IPS-20b (cell line): ENCODE results near the gene WWTR1.

Experiments
- H3K27ac ChIP-seq: one replicate; pipeline ENCODE4 v1.5.1; 2013; ENCODE audit warnings: low read length
- H3K27me3 ChIP-seq: 2 replicates; pipeline ENCODE4 v1.6.1; 2013; ENCODE audit warnings: mild to moderate bottlenecking, low read length, inconsistent platforms; ENCODE audit not compliant: insufficient read depth
- H3K36me3 ChIP-seq: 2 replicates; pipeline ENCODE4 v1.6.1; 2013; ENCODE audit warnings: low read depth, mild to moderate bottlenecking, inconsistent platforms, low read length, moderate library complexity; ENCODE audit not compliant: insufficient read depth
- H3K4me1 ChIP-seq: 2 replicates; pipeline ENCODE4 v1.6.1; 2013; ENCODE audit warnings: mild to moderate bottlenecking, control low read depth, inconsistent platforms, low read length, moderate library complexity; ENCODE audit not compliant: insufficient read depth
- H3K4me3 ChIP-seq: 2 replicates; pipeline ENCODE4 v1.5.1; 2013; ENCODE audit warnings: mild to moderate bottlenecking, low read length, inconsistent platforms
- H3K9ac ChIP-seq: 2 replicates; pipeline ENCODE4 v1.6.1; 2013; ENCODE audit warnings: low read depth, mild to moderate bottlenecking, inconsistent platforms, low read length, moderate library complexity
- H3K9me3 ChIP-seq: 2 replicates; pipeline ENCODE4 v1.6.1; 2013; ENCODE audit warnings: mild to moderate bottlenecking, low read depth, low read length, inconsistent platforms; ENCODE audit not compliant: insufficient read depth

Gene WWTR1

DNA sequence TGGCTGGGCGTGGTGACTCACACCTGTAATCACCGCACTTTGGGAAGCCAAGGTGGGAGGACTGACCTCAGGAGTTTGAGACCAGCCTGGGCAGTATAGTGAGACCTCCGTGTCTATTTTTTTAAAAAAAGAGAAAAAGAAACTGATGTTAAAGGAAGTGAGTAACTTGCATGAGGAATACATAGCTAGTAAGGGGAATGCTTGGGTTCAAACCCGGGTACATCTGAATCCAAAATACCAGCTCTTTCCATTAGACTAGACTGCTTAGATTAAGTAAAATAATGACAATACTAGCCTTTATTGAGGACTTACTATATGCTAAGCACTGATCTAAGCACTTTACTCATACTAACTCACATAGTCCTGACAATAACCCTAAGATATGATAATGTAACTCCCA lies 160.9 kb downstream of the WWTR1 start:
- Histone ChIP-seq H3K27me3 (no peaks in the 10 kb centered on the region), H3K27ac (no peak overlapping the region), H3K9ac (no peak overlapping the region), H3K36me3 (no peaks in the 10 kb centered on the region), H3K9me3 (no peaks in the 10 kb centered on the region), H3K4me1 (peaks cover 3% of the 10 kb centered on the region; the same call in 1 of the 2 replicates), H3K4me3 (no peak overlapping the region)

DNA sequence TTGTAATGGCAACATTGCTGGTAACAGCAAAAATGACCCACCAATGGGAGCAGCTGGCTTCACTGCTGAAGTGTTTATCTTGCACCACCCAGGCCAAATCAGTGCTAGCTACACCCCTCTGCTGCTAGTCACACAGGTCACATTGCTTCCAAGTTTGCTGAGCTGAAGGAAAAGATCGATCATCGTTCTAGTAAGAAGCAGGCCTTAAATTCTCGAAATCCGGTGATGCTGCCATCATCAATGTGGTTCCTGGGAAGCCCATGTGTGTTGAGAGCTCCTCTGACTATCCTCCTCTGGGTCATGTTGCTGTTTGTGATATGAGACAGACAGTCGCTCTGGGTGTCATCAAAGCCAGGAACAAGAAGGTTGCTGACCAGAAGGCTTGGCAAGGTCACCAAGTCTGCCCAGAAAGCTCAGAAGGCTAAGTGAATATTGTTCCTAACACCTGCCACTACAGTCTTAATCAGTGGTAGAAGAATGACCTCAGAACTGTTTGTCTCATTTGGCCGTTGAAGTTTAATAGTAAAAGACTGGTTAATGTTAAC lies 162.2 kb downstream of the WWTR1 start:
- Histone ChIP-seq H3K9me3 (no peaks in the 10 kb centered on the region), H3K9ac (no peak overlapping the region), H3K4me1 (no peaks in the 10 kb centered on the region), H3K27ac (no peak overlapping the region), H3K4me3 (no peak overlapping the region), H3K27me3 (no peaks in the 10 kb centered on the region), H3K36me3 (no peaks in the 10 kb centered on the region)

DNA sequence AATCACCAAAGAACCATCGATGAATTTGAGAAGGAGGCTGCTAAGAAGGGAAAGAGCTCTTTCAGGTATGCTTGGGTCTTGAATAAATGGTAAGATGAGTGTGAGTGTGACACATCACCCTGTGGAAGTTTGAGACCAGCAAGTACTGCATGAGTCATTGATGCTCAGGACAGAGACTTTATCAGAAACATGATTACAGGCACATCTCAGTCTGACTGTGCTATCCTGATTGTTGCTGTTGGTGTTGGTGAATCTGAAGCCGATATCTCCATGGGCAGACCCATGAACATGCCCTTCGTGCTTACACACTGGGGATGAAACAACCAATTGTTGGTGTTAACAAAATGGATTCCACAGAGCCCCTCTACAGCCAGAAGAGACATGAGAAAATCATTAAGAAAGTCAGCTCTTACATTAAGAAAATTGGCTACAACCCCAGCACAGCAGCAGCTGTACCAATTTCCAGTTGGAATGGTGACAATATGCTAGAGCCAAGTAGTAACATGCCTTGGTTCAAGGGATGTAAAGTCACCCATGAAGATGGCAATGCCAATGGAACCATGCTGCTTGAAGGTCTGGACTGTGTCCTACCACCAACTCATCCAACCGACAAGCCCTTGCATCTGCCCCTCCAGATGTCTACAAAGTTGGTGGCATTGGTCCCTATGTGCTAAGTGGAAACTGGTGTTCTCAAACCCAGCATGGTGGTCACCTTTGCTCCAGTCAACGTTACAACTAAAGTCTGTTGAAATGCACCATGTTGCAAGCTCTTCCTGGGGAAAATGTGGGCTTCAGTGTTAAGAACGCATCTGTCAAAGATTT lies 162.9 kb downstream of the WWTR1 start:
- Histone ChIP-seq H3K27ac (no peak overlapping the region), H3K36me3 (no peaks in the 10 kb centered on the region), H3K9me3 (no peaks in the 10 kb centered on the region), H3K9ac (no peak overlapping the region), H3K27me3 (no peaks in the 10 kb centered on the region), H3K4me1 (no peaks in the 10 kb centered on the region), H3K4me3 (no peak overlapping the region)

DNA sequence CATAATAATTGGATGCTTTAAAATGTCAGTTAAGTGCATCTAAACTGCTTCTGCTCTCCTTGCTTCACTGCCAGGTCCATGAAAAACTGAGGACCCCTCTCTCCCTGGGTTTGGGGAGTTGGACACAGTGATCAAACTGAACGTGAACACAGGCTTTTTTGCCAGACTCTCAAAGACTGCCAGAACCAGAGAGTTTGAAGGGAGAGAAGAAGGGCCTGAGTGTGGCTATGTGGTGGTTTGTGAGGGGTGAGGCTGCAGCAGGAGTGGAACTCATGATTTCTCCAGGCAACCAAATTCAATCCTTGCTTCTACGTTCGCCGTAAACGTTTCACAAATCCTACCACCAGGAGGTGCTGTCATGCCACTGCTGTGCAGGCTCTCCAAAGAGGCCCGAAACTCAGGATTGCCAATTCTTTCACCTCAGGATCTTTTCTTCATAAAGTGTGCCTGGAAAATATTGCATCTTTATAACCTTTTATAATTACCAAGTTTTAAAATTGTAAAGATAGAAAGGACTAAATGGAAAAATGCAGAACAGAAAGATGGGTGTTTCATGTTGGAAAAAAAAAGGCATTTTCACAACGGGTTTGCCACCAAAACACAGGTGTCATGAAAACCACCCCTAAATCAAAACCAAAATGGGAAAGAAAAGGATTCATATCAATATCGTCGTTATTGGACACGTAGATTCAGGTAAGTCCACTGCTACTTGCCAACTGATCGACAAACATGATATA lies 163.6 kb downstream of the WWTR1 start:
- Histone ChIP-seq H3K4me1 (no peaks in the 10 kb centered on the region), H3K9ac (no peak overlapping the region), H3K9me3 (no peaks in the 10 kb centered on the region), H3K27ac (no peak overlapping the region), H3K4me3 (no peak overlapping the region), H3K36me3 (no peaks in the 10 kb centered on the region), H3K27me3 (no peaks in the 10 kb centered on the region)

DNA sequence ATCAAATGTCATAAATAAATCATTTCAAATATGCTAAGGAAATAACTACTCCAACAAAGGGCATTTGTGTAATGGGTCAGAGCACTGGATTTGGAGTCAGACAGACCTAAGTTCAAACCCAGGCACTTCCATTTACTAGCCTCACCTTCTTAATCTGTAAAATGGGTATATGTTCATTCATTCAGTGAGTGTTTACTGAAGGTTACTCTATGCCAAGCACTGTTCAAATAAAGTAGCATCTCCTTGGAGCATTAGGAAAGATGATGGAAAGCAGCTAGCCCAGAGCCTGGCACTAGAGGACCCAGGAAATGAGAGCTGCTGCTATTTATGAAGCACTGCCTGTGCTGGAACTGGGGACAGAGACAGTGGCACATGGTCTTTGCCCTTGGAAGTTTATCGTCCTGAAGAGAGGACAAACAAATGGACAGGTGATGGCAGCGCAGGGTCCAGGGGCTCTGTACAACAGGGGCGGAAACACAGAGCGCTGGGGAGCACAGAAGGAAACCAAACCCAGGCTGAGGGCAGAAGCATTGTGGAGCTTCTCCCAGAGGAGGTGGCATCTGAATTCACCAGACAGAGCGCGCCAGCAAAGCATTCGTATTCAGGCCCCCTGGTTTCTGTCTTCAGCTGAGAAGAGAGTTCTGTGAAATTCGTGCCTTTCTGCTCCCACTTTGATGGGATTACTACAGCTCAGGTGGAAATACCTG lies 164.4 kb downstream of the WWTR1 start:
- H3K9ac ChIP-seq: no peak overlapping the region
- no peaks in the 10 kb centered on the region for H3K27me3 ChIP-seq
- H3K4me3 ChIP-seq: no peak overlapping the region
- no peak overlapping the region for H3K27ac ChIP-seq
- no peaks in the 10 kb centered on the region for H3K9me3 ChIP-seq
- H3K36me3 ChIP-seq: no peaks in the 10 kb centered on the region
- no peaks in the 10 kb centered on the region for H3K4me1 ChIP-seq

DNA sequence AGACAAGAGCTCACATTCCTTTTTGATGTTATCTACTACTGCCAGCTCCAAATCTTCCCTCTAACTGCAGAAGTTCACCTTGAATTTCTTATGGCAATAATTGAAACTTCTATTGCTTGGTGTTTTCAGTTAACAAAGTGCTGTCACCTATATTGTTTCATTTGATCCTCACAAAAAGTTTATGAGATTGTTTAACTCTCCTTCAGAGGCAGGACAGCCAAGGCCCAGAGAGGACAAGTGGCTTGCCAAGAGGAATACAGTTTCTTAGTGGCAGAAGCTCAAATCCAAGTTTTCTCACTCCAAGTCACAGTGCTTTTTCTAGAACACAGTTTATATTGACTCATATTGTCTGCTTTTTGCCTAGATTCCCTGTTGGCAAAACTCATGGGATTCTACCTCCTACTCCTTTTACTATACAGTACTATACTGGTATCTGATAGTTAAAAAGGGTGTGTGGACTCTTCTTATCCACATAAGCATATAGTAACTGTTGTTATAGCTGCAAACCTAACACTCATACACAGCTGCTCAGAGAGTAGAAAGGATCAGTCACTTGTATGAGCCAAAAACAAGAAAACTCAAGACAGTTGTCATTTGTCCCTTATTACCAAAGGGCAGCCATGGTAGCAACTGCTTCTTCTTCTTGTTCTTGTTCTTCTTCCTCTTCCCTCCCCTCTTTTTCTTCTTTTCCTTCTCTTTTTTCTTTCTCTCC lies 167.4 kb downstream of the WWTR1 start:
- no peaks in the 10 kb centered on the region for H3K9me3 ChIP-seq
- no peaks in the 10 kb centered on the region for H3K4me1 ChIP-seq
- H3K4me3 ChIP-seq: no peak overlapping the region
- H3K36me3 ChIP-seq: no peaks in the 10 kb centered on the region
- no peak overlapping the region for H3K9ac ChIP-seq
- no peak overlapping the region for H3K27ac ChIP-seq
- H3K27me3 ChIP-seq: no peaks in the 10 kb centered on the region

DNA sequence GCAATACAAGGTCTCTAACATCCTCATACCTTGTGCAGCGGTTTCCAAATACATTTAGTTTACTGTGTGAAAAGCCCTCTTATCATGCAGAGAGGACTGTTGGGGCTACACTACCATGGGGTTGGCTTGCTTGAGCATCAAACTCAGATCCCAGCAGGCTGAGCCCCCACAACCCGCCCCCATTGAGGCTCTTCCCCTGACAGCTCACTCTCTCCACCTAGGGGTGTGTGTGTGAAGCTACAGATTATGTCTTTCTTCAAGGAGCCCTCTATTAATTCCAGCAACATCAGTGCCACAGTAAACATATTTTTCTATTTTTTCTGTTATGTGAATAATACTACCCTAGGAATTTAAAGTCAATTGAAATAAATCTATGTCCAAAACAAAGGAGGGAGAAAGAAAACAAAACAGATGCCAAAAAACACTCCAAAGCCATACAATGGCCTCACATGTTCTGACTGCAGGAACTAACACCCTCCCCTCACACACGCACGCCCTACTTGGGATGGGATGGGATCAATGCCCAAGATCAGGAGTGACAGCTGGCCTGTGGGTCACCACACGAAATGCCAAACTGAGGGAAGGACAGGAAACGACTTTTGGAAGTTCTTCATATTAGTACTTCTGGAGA lies 168.7 kb downstream of the WWTR1 start:
- H3K9me3 ChIP-seq: no peaks in the 10 kb centered on the region
- H3K4me1 ChIP-seq: no peaks in the 10 kb centered on the region
- no peaks in the 10 kb centered on the region for H3K27me3 ChIP-seq
- H3K27ac ChIP-seq: no peak overlapping the region
- no peak overlapping the region for H3K9ac ChIP-seq
- H3K36me3 ChIP-seq: no peaks in the 10 kb centered on the region
- H3K4me3 ChIP-seq: no peak overlapping the region

DNA sequence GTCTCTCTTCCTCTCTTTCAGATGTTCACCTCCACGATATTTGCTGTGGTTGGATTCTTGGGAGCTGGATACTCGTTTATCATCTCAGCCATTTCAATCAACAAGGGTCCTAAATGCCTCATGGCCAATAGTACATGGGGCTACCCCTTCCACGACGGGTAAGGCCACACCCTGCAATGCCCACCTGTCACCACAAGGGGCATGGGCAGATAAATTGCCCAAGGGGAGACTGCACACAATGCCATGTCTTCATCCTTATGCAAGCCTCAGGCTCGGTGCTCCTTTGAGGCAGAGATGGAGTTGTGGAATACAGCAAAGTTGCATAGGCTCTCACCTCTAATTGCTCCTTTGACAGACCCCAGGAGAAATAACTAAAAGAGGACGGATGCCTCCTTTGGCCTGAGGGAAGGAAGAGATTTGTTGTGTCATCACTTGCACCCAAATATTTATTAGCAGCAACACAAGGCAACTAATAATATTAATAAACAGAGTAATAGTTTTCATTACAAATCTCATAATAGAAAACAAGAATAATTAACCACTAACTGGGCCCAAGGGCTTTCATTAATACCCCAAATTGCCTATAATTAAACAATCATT lies 170.1 kb downstream of the WWTR1 start:
- H3K9me3 ChIP-seq: no peaks in the 10 kb centered on the region
- no peak overlapping the region for H3K27ac ChIP-seq
- H3K36me3 ChIP-seq: no peaks in the 10 kb centered on the region
- no peak overlapping the region for H3K4me3 ChIP-seq
- H3K27me3 ChIP-seq: no peaks in the 10 kb centered on the region
- no peaks in the 10 kb centered on the region for H3K4me1 ChIP-seq
- no peak overlapping the region for H3K9ac ChIP-seq

DNA sequence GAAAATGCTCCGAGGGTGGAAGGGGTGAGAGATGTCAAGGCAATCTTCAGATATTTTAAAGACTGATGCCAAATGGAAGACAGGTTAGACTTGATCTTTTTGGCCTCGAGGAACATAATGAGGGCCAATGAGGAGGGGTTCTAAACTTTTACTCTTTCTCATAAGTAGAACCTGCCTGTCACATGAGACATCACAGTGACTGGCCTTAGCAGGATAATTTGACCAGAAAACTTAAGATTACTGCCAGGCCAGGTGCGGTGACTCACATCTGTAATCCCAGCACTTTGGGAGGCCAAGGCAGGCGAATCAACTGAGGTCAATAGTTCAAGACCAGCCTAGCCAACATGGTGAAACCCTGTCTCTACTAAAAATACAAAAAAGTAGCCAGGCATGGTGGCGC lies 171.1 kb downstream of the WWTR1 start:
- no peaks in the 10 kb centered on the region for H3K27me3 ChIP-seq
- H3K9me3 ChIP-seq: no peaks in the 10 kb centered on the region
- no peak overlapping the region for H3K27ac ChIP-seq
- no peak overlapping the region for H3K4me3 ChIP-seq
- H3K36me3 ChIP-seq: no peaks in the 10 kb centered on the region
- H3K4me1 ChIP-seq: no peaks in the 10 kb centered on the region
- H3K9ac ChIP-seq: no peak overlapping the region

DNA sequence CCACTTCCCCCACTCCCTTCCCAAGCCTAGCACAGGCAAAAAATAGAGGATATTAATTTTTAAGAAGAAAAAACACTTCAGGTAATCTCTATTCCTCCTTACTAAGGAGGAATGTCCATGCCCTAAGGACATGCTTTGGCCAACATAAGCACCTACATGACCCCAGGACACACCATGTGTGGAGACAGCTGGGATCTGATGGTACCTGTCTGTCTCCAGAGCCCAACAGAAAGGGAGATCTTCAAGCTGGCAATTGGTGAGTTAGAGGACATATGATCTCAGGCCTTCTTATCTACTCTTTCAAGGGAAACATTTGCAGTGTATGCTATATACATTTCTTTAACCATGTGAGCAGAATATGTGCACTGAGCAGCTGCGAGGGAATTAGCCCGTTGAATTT lies 176.3 kb downstream of the WWTR1 start:
- no peaks in the 10 kb centered on the region for H3K36me3 ChIP-seq
- H3K4me3 ChIP-seq: no peak overlapping the region
- no peak overlapping the region for H3K27ac ChIP-seq
- no peak overlapping the region for H3K9ac ChIP-seq
- H3K9me3 ChIP-seq: no peaks in the 10 kb centered on the region
- no peaks in the 10 kb centered on the region for H3K27me3 ChIP-seq
- H3K4me1 ChIP-seq: no peaks in the 10 kb centered on the region; the same call in 1 of the 2 replicates
